ENCODE results near the gene CDH15.
"Not testable (repeated sequence)": the region's sequence is repeated elsewhere in the genome, so short reads cannot be mapped to it uniquely, and the experiment has no call there.

The CDH15 gene

DNA sequence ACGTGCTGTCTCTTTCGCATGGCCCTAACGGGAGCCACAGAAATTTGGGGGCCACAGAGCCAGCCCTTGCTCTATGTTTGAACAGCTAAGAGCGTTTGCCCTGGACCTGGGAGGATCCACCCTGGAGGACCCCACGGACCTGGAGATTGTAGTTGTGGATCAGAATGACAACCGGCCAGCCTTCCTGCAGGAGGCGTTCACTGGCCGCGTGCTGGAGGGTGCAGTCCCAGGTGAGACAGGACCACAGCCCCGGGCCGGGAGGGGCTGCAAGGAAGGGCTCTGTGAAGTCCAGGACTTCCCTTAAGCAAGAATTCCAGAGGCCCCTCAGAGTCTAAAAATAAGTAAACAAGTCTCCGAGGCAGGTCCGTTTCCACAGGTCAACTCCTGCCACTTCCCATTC lies 11.9 kb downstream of the CDH15 start:
- no peak for ATAC-seq
- TF ChIP-seq ARNTL (CRISPR knock-in tag; IDR thresholded peaks at IDR 0.05; ENCODE audit: borderline replicate concordance, low read depth) = no peak

DNA sequence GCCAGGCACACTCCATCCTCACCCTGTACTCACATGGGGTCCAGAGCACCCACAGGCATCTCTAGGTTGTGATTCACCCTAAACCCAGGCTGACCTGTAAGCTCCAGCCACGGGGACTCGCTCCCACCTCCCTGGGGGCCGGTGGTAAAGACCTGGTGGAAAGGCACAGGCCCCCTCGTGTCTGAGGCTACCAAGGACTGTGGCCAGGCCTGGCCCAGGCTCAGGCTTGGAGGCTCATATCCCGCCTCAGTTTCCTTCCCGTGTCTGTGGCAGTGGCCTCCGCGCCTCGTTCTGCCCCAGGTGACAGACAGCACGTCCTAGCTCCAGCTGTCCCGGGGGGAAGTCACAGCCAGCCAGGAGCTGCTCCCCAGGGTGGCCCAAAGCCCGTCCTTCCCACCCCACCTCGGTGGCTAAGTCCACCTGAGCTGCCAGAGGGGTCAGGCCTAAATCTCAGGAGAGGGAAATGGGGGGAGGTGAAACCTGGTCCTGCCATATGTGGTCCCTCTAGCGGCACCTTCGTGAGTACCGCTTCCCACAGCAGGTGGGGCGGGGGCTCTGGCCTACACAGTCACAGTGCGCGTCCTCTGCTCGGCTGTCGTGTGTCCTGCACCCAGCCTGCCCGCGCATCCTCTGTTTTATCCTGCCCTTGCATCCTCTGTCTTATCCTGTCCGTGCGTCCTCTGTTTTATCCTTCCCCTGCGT lies 12.6 kb downstream of the CDH15 start:
- no peak; the same call in 1 of the 3 replicates for ATAC-seq
- no peak for TF ChIP-seq RARB (CRISPR knock-in tag; IDR thresholded peaks at IDR 0.05)

DNA sequence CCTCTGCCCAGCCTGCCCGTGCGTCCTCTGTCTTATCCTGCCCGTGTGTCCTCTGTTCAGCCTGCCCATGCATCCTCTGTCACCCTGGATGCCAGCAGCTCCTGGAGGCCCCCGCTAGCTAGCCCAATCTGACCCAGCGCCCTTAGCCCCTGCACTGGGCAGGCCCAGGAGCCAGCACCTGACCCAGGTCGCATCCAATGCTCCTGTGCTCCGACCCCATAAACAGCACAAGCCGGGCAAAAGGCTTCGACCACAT lies 13.1 kb downstream of the CDH15 start:
- ATAC-seq = no peak
- TF ChIP-seq, protein P1, sequence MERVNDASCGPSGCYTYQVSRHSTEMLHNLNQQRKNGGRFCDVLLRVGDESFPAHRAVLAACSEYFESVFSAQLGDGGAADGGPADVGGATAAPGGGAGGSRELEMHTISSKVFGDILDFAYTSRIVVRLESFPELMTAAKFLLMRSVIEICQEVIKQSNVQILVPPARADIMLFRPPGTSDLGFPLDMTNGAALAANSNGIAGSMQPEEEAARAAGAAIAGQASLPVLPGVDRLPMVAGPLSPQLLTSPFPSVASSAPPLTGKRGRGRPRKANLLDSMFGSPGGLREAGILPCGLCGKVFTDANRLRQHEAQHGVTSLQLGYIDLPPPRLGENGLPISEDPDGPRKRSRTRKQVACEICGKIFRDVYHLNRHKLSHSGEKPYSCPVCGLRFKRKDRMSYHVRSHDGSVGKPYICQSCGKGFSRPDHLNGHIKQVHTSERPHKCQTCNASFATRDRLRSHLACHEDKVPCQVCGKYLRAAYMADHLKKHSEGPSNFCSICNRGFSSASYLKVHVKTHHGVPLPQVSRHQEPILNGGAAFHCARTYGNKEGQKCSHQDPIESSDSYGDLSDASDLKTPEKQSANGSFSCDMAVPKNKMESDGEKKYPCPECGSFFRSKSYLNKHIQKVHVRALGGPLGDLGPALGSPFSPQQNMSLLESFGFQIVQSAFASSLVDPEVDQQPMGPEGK (CRISPR knock-in tag; IDR thresholded peaks at IDR 0.05; ENCODE audit: borderline replicate concordance) = no peak
- no peak for TF ChIP-seq ZFP3 (CRISPR knock-in tag; IDR thresholded peaks at IDR 0.05)
- TF ChIP-seq TCF4 (CRISPR knock-in tag; IDR thresholded peaks at IDR 0.05; ENCODE audit: borderline replicate concordance) = no peak
- TF ChIP-seq, protein P2, sequence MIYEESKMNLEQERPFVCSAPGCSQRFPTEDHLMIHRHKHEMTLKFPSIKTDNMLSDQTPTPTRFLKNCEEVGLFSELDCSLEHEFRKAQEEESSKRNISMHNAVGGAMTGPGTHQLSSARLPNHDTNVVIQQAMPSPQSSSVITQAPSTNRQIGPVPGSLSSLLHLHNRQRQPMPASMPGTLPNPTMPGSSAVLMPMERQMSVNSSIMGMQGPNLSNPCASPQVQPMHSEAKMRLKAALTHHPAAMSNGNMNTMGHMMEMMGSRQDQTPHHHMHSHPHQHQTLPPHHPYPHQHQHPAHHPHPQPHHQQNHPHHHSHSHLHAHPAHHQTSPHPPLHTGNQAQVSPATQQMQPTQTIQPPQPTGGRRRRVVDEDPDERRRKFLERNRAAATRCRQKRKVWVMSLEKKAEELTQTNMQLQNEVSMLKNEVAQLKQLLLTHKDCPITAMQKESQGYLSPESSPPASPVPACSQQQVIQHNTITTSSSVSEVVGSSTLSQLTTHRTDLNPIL (CRISPR knock-in tag; IDR thresholded peaks at IDR 0.05; ENCODE audit: low read depth) = no peak
- TF ChIP-seq ZFP30 (CRISPR knock-in tag; IDR thresholded peaks at IDR 0.05) = no peak
- no peak for TF ChIP-seq GLIS3 (CRISPR knock-in tag; IDR thresholded peaks at IDR 0.05)
- no peak for TF ChIP-seq OSR1 (CRISPR knock-in tag; IDR thresholded peaks at IDR 0.05)
- TF ChIP-seq TOX (CRISPR knock-in tag; IDR thresholded peaks at IDR 0.05; ENCODE audit: borderline replicate concordance) = no peak
- no peak for TF ChIP-seq CSDC2 (CRISPR knock-in tag; IDR thresholded peaks at IDR 0.05)
- no peak for TF ChIP-seq ARNTL (CRISPR knock-in tag; IDR thresholded peaks at IDR 0.05; ENCODE audit: borderline replicate concordance, low read depth)

DNA sequence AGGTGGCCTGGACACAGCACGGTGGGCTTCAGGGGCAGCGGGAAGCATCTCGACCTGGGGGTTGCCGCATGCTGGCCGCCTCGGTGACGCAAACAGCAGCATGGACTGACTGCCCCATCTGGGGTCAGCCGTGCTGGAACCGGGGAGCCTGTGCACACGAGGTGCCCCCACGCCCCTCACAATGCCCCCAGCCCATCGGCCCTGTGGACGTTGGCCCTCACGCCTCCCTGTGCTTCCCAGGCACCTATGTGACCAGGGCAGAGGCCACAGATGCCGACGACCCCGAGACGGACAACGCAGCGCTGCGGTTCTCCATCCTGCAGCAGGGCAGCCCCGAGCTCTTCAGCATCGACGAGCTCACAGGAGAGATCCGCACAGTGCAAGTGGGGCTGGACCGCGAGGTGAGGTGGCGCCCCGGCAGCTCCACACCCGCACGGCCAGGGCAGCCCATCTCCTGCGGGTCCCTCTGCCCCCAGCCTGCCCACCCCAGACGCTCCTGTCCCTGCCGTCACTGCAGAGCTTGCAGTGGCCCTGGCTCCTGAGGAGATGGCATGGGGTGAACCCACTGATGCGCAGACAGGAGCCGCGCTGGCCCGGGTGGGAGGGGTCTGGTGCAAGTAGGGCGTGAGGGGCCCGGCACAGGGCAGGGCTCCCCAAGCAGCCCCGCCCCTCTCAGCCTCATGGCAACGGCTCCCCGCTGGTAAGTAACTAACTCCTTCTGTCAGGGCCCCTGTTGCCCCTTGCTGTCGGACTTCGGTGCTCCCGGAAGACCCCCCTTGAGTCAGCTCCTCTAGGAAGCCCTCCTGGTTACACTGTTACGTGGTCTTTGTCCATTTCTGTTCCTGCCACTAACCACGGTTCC lies 13.6 kb downstream of the CDH15 start:
- TF ChIP-seq SNAI2 (CRISPR knock-in tag; IDR thresholded peaks at IDR 0.05) (no peak), OSR1 (CRISPR knock-in tag; IDR thresholded peaks at IDR 0.05) (no peak), RARB (CRISPR knock-in tag; IDR thresholded peaks at IDR 0.05) (no peak)
- ATAC-seq = peak; percentile 16

DNA sequence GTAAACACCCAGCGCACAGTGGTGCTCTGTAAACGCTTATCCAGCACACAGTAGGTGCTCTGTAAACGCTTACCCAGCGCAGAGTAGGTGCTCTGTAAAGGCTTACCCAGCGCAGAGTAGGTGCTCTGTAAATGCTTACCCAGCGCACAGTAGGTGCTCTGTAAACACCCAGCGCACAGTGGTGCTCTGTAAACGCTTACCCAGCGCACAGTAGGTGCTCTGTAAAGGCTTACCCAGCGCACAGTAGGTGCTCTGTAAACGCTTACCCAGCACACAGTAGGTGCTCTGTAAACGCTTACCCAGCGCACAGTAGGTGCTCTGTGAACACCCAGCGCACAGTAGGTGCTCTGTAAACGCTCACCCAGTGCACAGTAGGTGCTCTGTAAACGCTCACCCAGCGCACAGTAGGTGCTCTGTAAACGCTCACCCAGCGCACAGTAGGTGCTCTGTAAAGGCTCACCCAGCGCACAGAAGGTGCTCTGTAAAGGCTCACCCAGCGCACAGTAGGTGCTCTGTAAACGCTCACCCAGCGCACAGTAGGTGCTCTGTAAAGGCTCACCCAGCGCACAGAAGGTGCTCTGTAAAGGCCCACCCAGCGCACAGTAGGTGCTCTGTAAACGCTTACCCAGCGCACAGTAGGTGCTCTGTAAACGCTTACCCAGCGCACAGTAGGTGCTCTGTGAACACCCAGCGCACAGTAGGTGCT lies 14.5 kb downstream of the CDH15 start:
- ATAC-seq = not testable (repeated sequence)

DNA sequence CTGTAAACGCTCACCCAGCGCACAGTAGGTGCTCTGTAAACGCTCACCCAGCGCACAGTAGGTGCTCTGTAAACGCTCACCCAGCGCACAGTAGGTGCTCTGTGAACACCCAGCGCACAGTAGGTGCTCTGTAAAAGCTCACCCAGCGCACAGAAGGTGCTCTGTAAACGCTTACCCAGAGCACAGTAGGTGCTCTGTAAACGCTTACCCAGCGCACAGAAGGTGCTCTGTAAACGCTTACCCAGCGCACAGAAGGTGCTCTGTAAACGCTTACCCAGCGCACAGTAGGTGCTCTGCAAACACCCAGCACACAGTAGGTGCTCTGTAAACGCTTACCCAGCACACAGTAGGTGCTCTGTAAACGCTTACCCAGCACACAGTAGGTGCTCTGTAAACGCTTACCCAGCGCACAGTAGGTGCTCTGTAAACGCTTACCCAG lies 15.1 kb downstream of the CDH15 start:
- ATAC-seq = not testable (repeated sequence)

DNA sequence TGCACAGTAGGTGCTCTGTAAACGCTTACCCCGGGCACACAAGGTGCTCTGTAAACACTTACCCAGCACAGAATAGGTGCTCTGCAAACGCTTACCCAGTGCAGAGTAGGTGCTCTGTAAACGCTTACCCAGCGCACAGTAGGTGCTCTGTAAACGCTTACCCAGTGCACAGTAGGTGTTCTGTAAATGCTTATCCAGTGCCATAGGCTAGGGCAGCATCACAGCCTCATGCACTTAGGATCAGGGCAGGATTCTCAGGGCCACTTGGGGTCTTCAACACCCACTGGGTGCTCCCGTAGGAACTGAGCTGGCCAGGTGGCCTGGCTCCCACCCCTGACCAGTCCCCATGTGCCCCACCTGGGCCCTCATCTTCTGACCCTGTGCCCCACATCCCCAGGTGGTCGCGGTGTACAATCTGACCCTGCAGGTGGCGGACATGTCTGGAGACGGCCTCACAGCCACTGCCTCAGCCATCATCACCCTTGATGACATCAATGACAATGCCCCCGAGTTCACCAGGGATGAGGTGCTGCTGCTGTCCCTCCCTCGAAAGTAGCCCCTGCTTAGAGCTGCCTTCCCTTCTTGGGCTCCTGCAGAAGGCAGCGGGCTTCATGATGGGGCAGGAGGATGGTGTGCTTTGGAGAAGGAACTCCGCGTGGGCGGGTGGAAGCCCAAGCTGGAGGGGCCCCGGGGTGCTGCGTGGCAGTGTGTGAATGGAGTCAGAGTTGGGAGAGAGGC lies 15.7 kb downstream of the CDH15 start:
- ATAC-seq = peak; percentile 37
- no peak for TF ChIP-seq ZNF565 (CRISPR knock-in tag; conservative IDR thresholded peaks at IDR 0.05; ENCODE audit: low read depth)
- no peak for TF ChIP-seq OSR1 (CRISPR knock-in tag; IDR thresholded peaks at IDR 0.05)
- TF ChIP-seq GLIS3 (CRISPR knock-in tag; IDR thresholded peaks at IDR 0.05) = no peak
- TF ChIP-seq ZC3H10 (CRISPR knock-in tag; IDR thresholded peaks at IDR 0.05) = no peak
- TF ChIP-seq ZFP3 (CRISPR knock-in tag; IDR thresholded peaks at IDR 0.05) = no peak
- TF ChIP-seq SNAI2 (CRISPR knock-in tag; IDR thresholded peaks at IDR 0.05) = no peak
- TF ChIP-seq, protein P1 (CRISPR knock-in tag; IDR thresholded peaks at IDR 0.05; ENCODE audit: borderline replicate concordance) = no peak
- TF ChIP-seq, protein P3, sequence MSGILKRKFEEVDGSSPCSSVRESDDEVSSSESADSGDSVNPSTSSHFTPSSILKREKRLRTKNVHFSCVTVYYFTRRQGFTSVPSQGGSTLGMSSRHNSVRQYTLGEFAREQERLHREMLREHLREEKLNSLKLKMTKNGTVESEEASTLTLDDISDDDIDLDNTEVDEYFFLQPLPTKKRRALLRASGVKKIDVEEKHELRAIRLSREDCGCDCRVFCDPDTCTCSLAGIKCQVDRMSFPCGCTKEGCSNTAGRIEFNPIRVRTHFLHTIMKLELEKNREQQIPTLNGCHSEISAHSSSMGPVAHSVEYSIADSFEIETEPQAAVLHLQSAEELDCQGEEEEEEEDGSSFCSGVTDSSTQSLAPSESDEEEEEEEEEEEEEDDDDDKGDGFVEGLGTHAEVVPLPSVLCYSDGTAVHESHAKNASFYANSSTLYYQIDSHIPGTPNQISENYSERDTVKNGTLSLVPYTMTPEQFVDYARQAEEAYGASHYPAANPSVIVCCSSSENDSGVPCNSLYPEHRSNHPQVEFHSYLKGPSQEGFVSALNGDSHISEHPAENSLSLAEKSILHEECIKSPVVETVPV (CRISPR knock-in tag; IDR thresholded peaks at IDR 0.05) = no peak
- TF ChIP-seq, protein P4, sequence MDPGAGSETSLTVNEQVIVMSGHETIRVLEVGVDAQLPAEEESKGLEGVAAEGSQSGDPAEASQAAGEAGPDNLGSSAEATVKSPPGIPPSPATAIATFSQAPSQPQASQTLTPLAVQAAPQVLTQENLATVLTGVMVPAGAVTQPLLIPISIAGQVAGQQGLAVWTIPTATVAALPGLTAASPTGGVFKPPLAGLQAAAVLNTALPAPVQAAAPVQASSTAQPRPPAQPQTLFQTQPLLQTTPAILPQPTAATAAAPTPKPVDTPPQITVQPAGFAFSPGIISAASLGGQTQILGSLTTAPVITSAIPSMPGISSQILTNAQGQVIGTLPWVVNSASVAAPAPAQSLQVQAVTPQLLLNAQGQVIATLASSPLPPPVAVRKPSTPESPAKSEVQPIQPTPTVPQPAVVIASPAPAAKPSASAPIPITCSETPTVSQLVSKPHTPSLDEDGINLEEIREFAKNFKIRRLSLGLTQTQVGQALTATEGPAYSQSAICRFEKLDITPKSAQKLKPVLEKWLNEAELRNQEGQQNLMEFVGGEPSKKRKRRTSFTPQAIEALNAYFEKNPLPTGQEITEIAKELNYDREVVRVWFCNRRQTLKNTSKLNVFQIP (CRISPR knock-in tag; IDR thresholded peaks at IDR 0.05; ENCODE audit: borderline replicate concordance, low read depth) = no peak
- TF ChIP-seq PPARA (CRISPR knock-in tag; IDR thresholded peaks at IDR 0.05; ENCODE audit: borderline replicate concordance) = no peak
- TF ChIP-seq TOX (CRISPR knock-in tag; IDR thresholded peaks at IDR 0.05; ENCODE audit: borderline replicate concordance) = no peak
- TF ChIP-seq, protein P2 (CRISPR knock-in tag; IDR thresholded peaks at IDR 0.05; ENCODE audit: low read depth) = no peak

Measured in SK-N-SH treated with all-trans-retinoic acid at 6 μM for 48 hours (cell line).